GM18909 (cell line): ENCODE measurements around the gene PEX12.
"Not testable (repeated sequence)": the region's sequence is repeated elsewhere in the genome, so short reads cannot be mapped to it uniquely, and the experiment has no call there.

ENCODE experiments used
- ATAC-seq: cut with Tn5 transposase; IDR thresholded peaks from one replicate; pipeline ENCODE4 v1.9.1; 2021; ENCODE audit warnings: mild to moderate bottlenecking; ENCODE audit not compliant: unreplicated experiment, poor library complexity

Gene PEX12

DNA sequence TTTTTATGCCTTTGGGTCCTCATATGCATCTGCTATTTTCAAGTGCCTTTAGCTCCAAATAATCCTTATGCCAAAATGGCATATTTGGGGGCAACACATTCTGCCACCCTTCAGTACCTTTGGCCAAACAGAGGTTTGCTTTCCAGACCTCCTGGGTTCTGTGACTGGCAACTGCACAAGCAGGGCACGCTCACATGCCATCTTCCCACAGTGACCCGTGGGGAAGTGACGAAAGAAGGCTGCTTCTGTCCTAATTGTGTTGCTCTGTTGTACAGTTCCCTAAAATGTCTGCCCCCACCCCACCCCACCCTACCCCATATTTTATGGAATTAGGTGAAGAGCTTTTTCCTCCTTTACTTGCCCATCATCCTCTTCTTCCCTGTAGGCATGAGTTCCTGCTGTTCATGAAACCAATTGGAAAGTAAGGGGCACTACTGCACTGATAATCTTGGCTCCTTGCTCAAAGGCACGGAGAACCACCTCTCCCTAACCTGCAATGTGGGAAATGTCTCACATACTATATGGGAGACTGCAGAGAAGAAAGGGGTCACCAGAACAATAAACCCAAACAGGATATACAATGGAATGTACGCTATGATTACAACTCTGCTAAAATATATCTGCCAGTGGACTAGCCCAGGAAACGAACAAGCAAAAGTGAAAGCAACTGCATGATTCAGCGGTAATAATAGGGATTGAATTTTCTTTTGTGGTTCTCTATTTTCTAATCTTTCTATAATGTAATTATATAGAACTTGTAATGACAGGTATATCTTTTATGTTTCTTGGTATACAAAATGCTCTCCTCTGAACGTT, 37.6 kb downstream of the PEX12 start:
- no peak for ATAC-seq

DNA sequence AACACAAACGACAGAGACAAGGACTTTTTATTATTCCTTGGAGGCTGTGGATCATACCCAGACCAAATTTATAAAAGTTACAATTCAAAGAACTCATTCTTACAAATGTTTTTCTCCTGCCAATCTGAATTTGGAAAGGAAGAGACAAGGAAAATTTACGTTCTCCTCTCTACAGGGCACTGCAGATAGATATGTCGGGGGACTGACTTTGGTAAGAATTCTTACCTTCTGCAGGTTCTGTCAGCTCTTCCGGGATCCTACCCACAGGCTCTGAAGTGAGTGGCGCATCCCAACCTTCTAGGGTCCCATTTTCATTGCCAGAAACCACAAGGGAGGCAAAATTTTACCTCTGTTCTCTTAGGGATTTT, 38.7 kb downstream of the PEX12 start:
- ATAC-seq: no peak

GRCh38 chr17:35537601-35538141, 40.7 kb downstream of the PEX12 start, which contains the start of gene SLFN12L:
Gene SLFN12L (minus strand): TSS chr17:35537678. CDS start chr17:35522364, 15,314 bp downstream.
- no peak for ATAC-seq

DNA sequence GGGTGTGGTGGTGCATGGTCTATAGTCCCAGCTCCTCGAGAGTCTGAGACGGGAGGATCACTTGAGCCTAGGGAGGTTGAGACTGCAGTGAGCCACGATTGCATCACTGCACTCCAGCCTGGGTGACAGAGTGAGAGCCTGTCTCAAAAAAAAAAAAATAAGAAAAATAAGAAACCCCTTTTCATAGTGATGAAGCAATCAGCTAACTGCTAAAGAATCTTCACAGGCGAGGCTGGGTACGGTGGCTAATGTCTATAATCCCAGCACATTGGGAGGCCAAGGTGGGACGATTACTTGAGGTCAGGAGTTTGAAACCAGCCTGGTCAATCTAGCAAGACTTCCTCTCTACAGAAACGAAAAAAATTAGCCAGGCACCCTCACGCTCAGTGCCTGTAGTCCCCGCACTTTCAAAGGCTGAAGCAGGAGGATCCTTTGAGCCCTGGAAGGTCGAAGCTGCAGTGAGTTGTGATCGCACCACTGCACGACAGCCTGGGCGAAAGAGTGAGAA, 41.7 kb downstream of the PEX12 start:
- no peak for ATAC-seq

DNA sequence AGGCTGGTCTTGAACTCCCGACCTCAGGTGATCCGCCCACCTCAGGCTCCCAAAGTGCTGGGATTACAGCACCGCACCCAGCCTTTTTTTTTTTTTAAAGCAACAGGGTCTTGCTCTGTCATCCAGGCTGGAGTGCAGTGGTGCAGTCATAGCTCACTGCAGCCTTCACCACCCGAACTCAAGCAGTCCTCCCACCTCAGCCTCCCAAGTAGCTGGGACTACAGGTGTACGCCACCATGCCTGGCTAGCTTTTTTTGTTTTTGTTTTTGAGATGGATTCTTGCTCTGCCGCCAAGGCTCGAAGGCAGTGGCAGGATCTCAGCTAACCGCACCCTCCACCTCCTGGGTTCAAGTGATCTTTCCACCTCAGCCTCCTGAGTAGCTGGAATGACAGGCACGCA, 43.0 kb downstream of the PEX12 start:
- ATAC-seq: not testable (repeated sequence)

DNA sequence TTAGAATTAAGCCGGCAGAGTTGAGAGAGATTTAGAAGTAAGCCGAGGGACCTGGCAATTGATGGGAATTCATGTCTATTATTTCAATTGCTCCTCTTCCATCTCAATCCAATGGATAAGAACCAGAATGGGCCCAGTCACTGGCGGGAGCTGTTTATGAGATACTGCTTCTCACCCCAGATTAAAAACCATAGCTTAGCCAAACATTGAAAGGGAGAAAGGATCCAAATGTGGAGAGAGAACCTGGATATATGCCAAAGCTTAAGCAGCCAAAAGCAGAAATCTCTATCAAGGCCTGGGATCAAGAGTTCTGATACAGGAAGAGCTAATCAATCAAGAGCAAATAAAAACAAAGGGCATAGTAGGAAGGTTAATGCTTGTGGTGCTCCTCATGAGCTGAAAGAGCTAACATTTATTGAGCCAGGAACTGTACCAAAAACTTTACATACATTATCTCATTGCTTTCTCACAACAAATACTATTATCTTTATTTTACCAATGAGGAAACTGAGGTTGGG, 43.7 kb downstream of the PEX12 start:
- ATAC-seq: no peak

DNA sequence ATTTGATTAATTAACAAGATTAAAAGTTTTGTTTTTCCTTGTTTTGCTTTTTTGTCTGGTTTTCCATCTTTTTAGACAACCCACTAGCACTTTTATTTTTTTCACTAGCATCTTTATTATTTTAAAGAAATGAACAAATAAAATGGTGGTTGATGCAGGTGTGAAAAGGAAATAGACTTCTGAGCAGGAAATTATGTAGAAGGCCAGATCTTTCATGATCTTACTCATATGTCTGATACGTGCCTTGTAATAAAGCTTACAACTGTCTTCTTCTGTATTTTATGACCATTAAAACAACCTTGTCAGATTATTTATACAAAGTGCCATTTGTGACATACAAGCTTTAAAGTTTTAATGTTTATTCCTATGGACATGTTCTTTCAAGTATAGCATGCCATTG, 47.2 kb downstream of the PEX12 start:
- no peak for ATAC-seq

DNA sequence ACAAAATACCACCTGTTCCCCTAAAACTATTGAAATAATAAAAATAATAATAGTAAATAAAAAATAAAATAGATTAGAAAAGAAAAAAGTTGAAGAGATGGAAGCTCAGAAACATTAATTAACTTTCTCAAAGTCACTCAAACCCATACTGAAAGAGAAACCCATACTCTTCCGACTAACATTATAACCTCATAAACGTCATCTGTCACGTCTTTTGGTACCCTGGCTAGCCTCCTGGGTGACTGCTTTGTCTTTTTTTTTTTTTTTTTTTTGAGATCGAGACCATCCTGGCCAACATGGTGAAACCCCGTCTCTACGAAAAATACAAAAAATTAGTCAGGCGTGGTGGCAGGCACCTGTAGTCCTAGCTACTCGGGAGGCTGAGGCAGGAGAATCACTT, 48.5 kb downstream of the PEX12 start:
- ATAC-seq: no peak

- not testable (repeated sequence) for ATAC-seq
These were observed 49.0 kb downstream of the PEX12 start for GRCh38 chr17:35529326-35529725.
